Parathyroid adenoma (tissue), 2 donors: ENCODE results near the gene WDR33.
"Not testable (repeated sequence)": the region's sequence is repeated elsewhere in the genome, so short reads cannot be mapped to it uniquely, and the experiment has no call there.

Source experiments
- H2AFZ ChIP-seq: fragments of 300-600 bp; sonication (generic); one replicate; pipeline ENCODE4 v1.7.0; 2017; ENCODE audit warnings: antibody characterized with exemption, mild to moderate bottlenecking
- H3K27ac ChIP-seq: fragments of 300-600 bp; sonication (generic); one replicate; pipeline ENCODE4 v1.7.0; 2017
- H3K27me3 ChIP-seq: fragments of 300-600 bp; sonication (generic); one replicate; pipeline ENCODE4 v1.7.0; 2017; ENCODE audit warnings: low read length; ENCODE audit not compliant: control insufficient read depth, insufficient read depth
- H3K36me3 ChIP-seq: fragments of 300-600 bp; sonication (generic); one replicate; pipeline ENCODE4 v1.7.0; 2017; ENCODE audit warnings: low read length; ENCODE audit not compliant: control insufficient read depth, insufficient read depth
- H3K4me1 ChIP-seq: fragments of 300-600 bp; sonication (generic); one replicate; pipeline ENCODE4 v1.7.0; 2017; ENCODE audit warnings: control low read depth
- H3K4me2 ChIP-seq: fragments of 300-600 bp; sonication (generic); one replicate; pipeline ENCODE4 v1.7.0; 2017; ENCODE audit warnings: low read length
- H3K4me3 ChIP-seq: fragments of 300-600 bp; sonication (generic); one replicate; pipeline ENCODE4 v1.7.0; 2017; ENCODE audit warnings: low read depth, low read length
- H3K79me2 ChIP-seq: fragments of 300-600 bp; sonication (generic); one replicate; pipeline ENCODE4 v1.7.0; 2017; ENCODE audit warnings: control low read depth
- H3K9ac ChIP-seq: fragments of 300-600 bp; sonication (generic); one replicate; pipeline ENCODE4 v1.7.0; 2017; ENCODE audit warnings: mild to moderate bottlenecking
- H3K9me3 ChIP-seq: fragments of 300-600 bp; sonication (generic); one replicate; pipeline ENCODE4 v1.7.0; 2017; ENCODE audit warnings: low read length; ENCODE audit not compliant: control insufficient read depth
- TF ChIP-seq, protein P1 (sequence below): fragments of 300-600 bp; sonication (generic); IDR thresholded peaks from one replicate; pipeline ENCODE4 v1.7.0; 2017; ENCODE audit warnings: antibody characterized with exemption, mild to moderate bottlenecking
- donor health status: primary hyperparathyroidism.

Gene WDR33

DNA sequence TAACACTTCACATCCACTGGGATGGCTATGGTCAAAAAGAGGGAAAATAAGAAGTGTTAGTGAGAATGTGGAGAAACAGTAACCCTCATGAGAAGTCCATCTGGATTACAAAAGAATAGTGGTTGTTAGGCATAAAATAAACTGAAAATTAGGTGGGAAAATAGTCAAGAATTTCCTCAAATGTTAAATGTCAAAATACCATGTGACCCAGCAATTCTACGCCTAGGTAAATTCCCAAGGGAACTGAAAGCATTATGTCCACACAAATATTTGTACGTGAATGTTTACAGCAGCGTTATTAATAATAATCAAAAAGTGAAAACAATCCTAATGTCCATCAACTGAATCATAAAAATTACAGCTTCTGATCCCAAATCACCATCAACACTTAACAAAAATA, 11.0 kb downstream of the WDR33 start:
- Histone ChIP-seq H3K9ac (no peak overlapping the region), H3K4me3 (no peak overlapping the region), H3K4me2 (no peak overlapping the region), H3K27ac (no peak overlapping the region), H3K79me2 (peaks cover 84% of the 10 kb centered on the region), H3K36me3 (no peaks in the 10 kb centered on the region), H3K27me3 (no peaks in the 10 kb centered on the region), H3K9me3 (no peaks in the 10 kb centered on the region), H2AFZ (no peak overlapping the region), H3K4me1 (no peaks in the 10 kb centered on the region)
- TF ChIP-seq, protein P1, sequence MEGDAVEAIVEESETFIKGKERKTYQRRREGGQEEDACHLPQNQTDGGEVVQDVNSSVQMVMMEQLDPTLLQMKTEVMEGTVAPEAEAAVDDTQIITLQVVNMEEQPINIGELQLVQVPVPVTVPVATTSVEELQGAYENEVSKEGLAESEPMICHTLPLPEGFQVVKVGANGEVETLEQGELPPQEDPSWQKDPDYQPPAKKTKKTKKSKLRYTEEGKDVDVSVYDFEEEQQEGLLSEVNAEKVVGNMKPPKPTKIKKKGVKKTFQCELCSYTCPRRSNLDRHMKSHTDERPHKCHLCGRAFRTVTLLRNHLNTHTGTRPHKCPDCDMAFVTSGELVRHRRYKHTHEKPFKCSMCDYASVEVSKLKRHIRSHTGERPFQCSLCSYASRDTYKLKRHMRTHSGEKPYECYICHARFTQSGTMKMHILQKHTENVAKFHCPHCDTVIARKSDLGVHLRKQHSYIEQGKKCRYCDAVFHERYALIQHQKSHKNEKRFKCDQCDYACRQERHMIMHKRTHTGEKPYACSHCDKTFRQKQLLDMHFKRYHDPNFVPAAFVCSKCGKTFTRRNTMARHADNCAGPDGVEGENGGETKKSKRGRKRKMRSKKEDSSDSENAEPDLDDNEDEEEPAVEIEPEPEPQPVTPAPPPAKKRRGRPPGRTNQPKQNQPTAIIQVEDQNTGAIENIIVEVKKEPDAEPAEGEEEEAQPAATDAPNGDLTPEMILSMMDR: no peak

DNA sequence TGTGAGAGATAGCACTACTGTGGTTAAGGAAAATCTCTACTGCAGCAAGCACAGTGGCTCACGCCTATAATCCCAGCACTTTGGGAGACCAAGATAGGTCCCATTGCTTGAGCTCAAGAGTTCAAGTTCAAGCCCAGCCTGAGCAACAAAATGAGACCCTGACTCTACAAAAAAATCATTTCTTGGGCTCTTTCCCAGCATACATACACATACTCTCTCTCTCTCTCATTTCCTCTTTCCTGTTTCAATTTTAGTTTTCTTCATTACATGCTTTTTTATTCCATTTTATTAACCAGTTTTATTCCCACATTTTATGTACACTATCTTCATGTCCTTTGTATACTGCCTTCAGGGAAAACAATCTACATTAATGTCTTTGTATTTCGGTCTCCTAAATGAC, 14.6 kb downstream of the WDR33 start:
- no peaks in the 10 kb centered on the region for H3K27me3 ChIP-seq
- H3K4me1 ChIP-seq: no peaks in the 10 kb centered on the region
- H3K9me3 ChIP-seq: no peaks in the 10 kb centered on the region
- no peaks in the 10 kb centered on the region for H3K36me3 ChIP-seq
- H3K4me3 ChIP-seq: no peak overlapping the region
- no peak overlapping the region for H3K4me2 ChIP-seq
- H2AFZ ChIP-seq: no peak overlapping the region
- H3K27ac ChIP-seq: no peak overlapping the region
- peaks cover 90% of the 10 kb centered on the region for H3K79me2 ChIP-seq
- no peak overlapping the region for H3K9ac ChIP-seq
- TF ChIP-seq, protein P1: no peak

- not testable (repeated sequence) for H3K4me1 ChIP-seq, H3K4me3 ChIP-seq, H3K9me3 ChIP-seq
These were observed 16.1 kb downstream of the WDR33 start for GRCh38 chr2:127794901-127795300.

DNA sequence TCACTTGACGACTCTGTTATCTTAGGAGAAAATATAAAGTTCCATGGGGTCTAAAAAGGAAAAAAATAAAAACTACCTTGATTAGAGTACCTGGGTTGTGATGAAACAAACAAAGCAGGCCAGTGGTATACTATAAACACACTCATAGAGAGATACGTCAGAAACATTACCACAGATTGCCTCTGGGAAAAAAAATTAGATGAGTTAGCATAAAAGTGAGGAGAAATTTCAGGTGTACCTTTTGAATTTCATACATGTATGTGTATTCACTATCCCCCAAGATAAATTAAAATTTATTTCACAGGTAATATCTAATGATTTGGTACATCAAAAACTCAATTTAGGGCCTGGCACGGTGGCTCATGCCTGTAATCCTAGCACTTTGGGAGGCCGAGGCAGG, 18.2 kb downstream of the WDR33 start:
- Histone ChIP-seq H3K79me2 (peaks cover 68% of the 10 kb centered on the region), H3K27me3 (no peaks in the 10 kb centered on the region), H3K9ac (no peak overlapping the region), H2AFZ (no peak overlapping the region), H3K9me3 (no peaks in the 10 kb centered on the region), H3K4me2 (no peak overlapping the region), H3K36me3 (no peaks in the 10 kb centered on the region), H3K27ac (no peak overlapping the region), H3K4me1 (no peaks in the 10 kb centered on the region), H3K4me3 (no peak overlapping the region)
- TF ChIP-seq, protein P1: no peak

More at GRCh38 chr2:127794901-127795300, 16.1 kb downstream of the WDR33 start:
- not testable (repeated sequence) for H3K27me3 ChIP-seq, H3K36me3 ChIP-seq, H3K9ac ChIP-seq, H3K27ac ChIP-seq, H3K4me2 ChIP-seq, H2AFZ ChIP-seq
- peaks cover 85% of the 10 kb centered on the region for H3K79me2 ChIP-seq

GRCh38 chr2:127790694-127791529, 20.1 kb downstream of the WDR33 start:
- Histone ChIP-seq H3K4me2 (no peak overlapping the region), H3K4me1 (no peaks in the 10 kb centered on the region), H3K9me3 (no peaks in the 10 kb centered on the region), H3K27me3 (no peaks in the 10 kb centered on the region), H3K9ac (no peak overlapping the region), H2AFZ (no peak overlapping the region), H3K27ac (no peak overlapping the region), H3K36me3 (no peaks in the 10 kb centered on the region), H3K4me3 (no peak overlapping the region), H3K79me2 (peaks cover 53% of the 10 kb centered on the region)
- TF ChIP-seq, protein P1: no peak
